AG04450 (cell line): ENCODE data around the gene SLC25A42. TPM values are rescaled to one million over a fixed set of nuclear protein-coding genes. Genes with fewer than 3 reads are reported as not detected.

Source experiments
- CTCF ChIA-PET: fragments of 300-600, 350-600 bp; formaldehyde crosslinking; extraction: SDS; loops from one replicate; lab custom pipeline; 2022; ENCODE audit warnings: antibody characterized with exemption, inconsistent platforms; lab: Charles Lee
- POLR2A ChIA-PET: fragments of 350-600 bp; formaldehyde crosslinking; extraction: SDS; loops from one replicate; lab custom pipeline; 2021; ENCODE audit warnings: antibody characterized with exemption, inconsistent platforms; lab: Yijun Ruan, JAX
- DNase-seq: peaks from one replicate; pipeline ENCODE4 v3.0.0-alpha.2; 2011; ENCODE audit warnings: low read depth, low spot score
- H3K27ac ChIP-seq: one replicate; pipeline ENCODE4 v1.5.1; 2012; ENCODE audit warnings: low read depth, low read length, control low read depth
- H3K27me3 ChIP-seq: one replicate; pipeline ENCODE4 v1.6.0; 2012; ENCODE audit warnings: low read length; ENCODE audit not compliant: control insufficient read depth, insufficient read depth
- H3K4me3 ChIP-seq: 2 replicates; pipeline ENCODE4 v1.5.1; 2011; ENCODE audit warnings: mild to moderate bottlenecking, low read depth, low read length, control low read depth
- H3K9me3 ChIP-seq: 2 replicates; pipeline ENCODE4 v1.5.1; 2012; ENCODE audit warnings: low read length; ENCODE audit not compliant: control insufficient read depth, insufficient read depth
- CTCF ChIP-seq: IDR thresholded peaks from 2 replicates; pipeline ENCODE4 v1.5.1; 2011; ENCODE audit warnings: low read depth, low read length, control low read depth, inconsistent platforms
- polyA plus RNA-seq: library from polyadenylated mRNA; depleted of rRNA; stranded (reverse); fragments of >200 nt; gene quantifications from 2 replicates; pipeline ENCODE4 v1.2.3, GENCODE V29; 2011

The SLC25A42 gene
- polyA plus RNA-seq, 1 experiment = 3.7 TPM

DNA sequence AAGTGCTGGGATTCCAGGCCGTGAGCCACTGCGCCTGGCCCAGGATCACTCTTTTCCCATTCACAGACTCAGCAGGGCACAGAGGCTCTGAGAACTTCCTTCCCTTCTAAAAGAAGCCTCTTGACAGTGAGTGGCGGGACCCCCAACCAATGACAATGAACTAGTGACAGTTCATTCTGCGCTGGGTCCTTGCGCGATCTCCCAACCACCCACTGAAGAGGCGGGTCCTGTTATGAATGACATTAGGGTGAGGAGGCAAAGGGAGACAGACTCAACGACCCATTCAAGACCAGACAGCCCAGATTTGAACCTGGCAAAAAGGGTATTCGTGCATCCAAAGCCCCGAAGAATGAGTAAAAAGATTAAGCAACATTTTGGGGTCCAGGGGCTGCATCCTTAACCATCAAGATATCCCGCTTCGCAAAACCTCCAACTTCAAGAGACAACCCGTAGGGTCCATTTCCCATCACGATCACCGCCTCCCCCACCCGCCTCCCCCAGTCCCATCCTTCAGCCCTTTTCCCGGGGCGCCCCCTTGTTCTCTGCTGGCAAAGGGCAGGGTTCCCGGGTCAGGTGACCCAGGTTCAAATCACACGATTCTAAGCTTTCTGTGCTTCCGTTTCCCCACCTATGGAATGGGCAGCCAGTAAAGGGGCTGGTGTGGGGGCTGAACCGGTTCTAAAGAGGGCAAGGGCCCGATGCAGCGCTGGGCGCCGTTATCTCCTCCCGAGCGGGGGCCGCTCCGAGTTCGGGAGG is 31.2 kb upstream of the SLC25A42 start:
- peak; percentile 78 for DNase-seq
- peaks cover 3% of the 10 kb centered on the region; the same call in 1 of the 2 replicates for H3K9me3 ChIP-seq
- TF ChIP-seq CTCF = 0 out of 2 replicates have a peak, but pooled peaks have one; percentile 11
- peak overlapping the region; percentile 85 for H3K4me3 ChIP-seq
- H3K27ac ChIP-seq = peak overlapping the region; percentile 68
- ChIA-PET CTCF (interaction anchor here (0.6 kb wide), 1 partner anchor 153 kb away, joined by 3 read pairs; no protein-coding TSS in a partner anchor), POLR2A (interaction anchor here (0.5 to 0.6 kb wide), 2 partner anchors 11 to 69 kb away, joined by 4 to 7 read pairs; no protein-coding TSS in a partner anchor)
- no peaks in the 10 kb centered on the region for H3K27me3 ChIP-seq

GRCh38 chr19:19033176-19033425 is 30.7 kb upstream of the SLC25A42 start:
- H3K27ac ChIP-seq = peak overlapping the region; percentile 68
- TF ChIP-seq CTCF = no peak
- CTCF ChIA-PET = interaction anchor here (0.6 kb wide), 1 partner anchor 153 kb away, joined by 3 read pairs; no protein-coding TSS in a partner anchor

DNA sequence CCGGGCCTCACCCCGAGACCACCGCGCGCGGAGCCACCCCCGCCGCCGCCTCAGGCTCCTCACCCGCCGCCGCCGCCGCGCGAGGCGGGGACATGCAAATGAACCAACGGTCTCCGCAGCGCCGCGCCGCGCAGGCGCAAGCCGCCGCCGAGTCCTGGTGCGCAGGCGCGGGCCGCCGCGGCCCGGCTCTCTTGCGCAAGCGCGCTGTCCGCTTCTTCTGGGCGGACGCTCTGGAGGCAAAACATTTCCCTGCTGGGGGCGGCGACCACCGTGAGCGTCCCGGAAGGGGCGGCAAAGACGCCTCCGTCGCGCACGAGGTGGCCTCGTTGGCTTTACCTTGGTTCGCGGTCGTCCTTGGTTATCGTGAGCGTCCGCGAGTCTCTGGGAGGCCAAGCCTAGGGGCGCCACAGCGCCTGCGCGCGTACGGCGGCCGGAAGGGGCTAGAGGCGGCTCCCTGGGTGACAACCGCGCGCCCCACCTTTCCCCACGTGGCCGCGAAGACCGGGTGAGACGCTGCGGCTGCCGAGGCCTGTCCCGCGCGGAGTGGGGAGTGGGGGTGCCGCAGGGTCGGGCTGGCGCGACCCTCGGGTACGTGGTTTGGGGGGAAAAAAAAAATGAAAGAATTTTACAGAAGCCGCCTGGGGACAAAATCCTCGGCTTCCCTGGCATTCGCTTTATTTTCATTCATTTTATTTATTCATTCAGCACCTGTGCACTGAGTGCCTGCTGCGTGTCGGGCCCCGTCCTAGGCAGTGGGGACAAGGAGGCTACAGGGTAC is 30.2 kb upstream of the SLC25A42 start, which contains the start of the genes ARMC6 and SUGP2:
ARMC6 (plus strand) TSS at position 178 of the 778 bp plus-strand sequence. CDS start 607 bp downstream, outside the sequence.
SUGP2 (minus strand) TSS at position 92 of the 778 bp plus-strand sequence. CDS start 2,446 bp downstream, outside the sequence.
- H3K27me3 ChIP-seq = no peaks in the 10 kb centered on the region
- peaks cover 6% of the 10 kb centered on the region; the same call in 1 of the 2 replicates for H3K9me3 ChIP-seq
- H3K27ac ChIP-seq = peak within 1 kb of the TSS; percentile 82
- no peak for TF ChIP-seq CTCF
- peak; percentile 53 for DNase-seq
- H3K4me3 ChIP-seq = peak within 1 kb of the TSS; percentile 85
- ChIA-PET CTCF (no interaction called here), POLR2A (no interaction called here)

More at GRCh38 chr19:19033176-19033425, 30.7 kb upstream of the SLC25A42 start:
- Histone ChIP-seq H3K9me3 (peaks cover 6% of the 10 kb centered on the region; the same call in 1 of the 2 replicates), H3K4me3 (peak overlapping the region; percentile 85), H3K27me3 (no peaks in the 10 kb centered on the region)
- POLR2A ChIA-PET = no interaction called here
- DNase-seq = no peak

GRCh38 chr19:19034204-19034624 is 29.6 kb upstream of the SLC25A42 start:
- Histone ChIP-seq H3K4me3 (peak overlapping the region; percentile 85), H3K27me3 (no peaks in the 10 kb centered on the region), H3K9me3 (peaks cover 6% of the 10 kb centered on the region; the same call in 1 of the 2 replicates), H3K27ac (peak overlapping the region; percentile 82)
- TF ChIP-seq CTCF = no peak
- DNase-seq = no peak
- ChIA-PET CTCF (no interaction called here), POLR2A (interaction anchor here (0.5 kb wide), 1 partner anchor 79 kb away, joined by 5 read pairs; no protein-coding TSS in a partner anchor)
